Islet precursor cell (in vitro differentiated cells): ENCODE measurements around the gene SPATA6.
"Not testable (repeated sequence)": the region's sequence is repeated elsewhere in the genome, so short reads cannot be mapped to it uniquely, and the experiment has no call there.

Experiments
- DNase-seq: peaks from one replicate; pipeline ENCODE4 v3.0.0-alpha.2; 2018

SPATA6 gene

DNA sequence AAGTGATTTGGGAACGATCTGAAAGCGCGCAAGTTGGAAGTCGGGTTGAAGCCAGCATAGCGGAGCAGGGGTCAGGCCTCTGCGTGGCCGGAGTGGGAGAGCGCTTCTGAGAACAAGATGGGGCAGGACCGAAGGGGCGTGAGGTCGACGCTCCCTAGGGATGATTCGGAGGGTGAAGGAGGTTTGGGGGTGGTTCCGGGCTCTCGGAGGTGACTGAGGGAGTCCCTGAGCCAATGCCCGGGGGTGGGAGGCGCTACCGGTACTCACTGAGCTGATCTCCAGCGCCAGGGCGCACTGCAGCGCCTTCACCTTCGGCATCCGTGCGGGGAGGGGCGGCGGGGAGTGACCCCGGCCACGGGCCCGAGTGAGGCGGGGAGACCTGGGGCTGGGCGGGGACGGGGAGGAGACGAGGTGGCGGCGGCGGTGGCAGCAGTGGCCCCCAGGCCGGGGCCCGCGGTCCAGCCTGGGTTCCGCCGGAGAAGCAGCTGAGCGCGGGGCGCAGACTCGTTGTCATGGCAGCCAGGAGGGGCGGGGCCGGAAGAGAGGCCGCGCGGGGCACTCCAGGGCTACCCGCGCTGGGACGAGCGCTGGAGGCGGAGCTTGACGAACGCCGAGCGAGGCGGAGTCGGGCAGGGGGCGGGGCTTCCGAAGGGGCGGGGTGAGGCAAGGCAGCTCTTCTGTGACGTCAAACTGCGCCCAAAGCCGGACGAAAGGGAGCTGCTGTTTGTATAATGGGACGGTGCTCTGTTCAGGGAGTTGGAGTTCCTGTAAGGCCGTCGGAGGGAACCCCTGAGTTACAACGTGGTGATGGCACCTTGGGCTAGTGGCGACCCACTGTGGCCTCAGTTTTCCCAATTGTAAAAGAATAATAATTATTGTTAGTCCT lies at the start of gene SPATA6:
SPATA6 (minus strand) TSS at position 514 of the 886 bp plus-strand sequence; CDS start at position 318, 196 bp downstream.
- peak; percentile 98 for DNase-seq

DNA sequence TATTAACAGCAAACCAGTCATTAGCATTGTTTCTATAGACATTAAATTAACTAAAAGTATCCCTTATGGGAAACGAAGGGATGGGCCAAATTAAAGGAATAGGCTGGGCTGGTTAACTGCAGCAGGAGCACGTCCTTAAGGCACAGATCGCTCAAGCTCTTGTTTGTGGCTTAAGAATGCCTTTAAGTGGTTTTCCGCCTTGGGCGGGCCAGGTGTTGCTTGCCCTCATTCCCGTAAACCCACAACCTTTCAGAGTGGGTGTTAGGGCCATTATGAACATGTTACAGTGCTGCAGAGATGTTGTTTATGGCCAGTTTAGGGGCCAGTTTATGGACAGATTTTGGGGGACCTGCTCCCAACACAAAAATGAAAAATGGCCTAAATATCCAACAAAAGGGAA lies 47.9 kb upstream of the SPATA6 start:
- DNase-seq = not testable (repeated sequence)

DNA sequence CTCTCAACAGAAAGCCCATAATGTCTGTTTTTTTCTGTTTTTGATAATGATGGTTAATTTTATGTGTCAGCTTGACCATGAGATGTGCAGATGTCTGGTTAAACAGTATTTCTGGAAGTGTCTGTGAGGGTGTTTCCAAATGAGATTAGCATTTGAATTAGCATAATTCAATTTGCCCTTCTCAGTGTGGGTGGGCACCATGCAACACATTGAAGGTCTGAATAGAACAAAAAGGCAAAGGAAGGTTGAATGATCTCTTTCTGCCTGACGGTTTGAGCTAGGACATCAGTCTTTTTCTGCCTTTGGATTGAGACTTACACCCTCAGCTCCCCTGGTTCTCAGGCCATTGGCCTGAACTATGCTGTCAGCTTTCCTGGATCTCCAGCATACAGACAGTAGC lies 34.9 kb upstream of the SPATA6 start:
- DNase-seq = no peak

DNA sequence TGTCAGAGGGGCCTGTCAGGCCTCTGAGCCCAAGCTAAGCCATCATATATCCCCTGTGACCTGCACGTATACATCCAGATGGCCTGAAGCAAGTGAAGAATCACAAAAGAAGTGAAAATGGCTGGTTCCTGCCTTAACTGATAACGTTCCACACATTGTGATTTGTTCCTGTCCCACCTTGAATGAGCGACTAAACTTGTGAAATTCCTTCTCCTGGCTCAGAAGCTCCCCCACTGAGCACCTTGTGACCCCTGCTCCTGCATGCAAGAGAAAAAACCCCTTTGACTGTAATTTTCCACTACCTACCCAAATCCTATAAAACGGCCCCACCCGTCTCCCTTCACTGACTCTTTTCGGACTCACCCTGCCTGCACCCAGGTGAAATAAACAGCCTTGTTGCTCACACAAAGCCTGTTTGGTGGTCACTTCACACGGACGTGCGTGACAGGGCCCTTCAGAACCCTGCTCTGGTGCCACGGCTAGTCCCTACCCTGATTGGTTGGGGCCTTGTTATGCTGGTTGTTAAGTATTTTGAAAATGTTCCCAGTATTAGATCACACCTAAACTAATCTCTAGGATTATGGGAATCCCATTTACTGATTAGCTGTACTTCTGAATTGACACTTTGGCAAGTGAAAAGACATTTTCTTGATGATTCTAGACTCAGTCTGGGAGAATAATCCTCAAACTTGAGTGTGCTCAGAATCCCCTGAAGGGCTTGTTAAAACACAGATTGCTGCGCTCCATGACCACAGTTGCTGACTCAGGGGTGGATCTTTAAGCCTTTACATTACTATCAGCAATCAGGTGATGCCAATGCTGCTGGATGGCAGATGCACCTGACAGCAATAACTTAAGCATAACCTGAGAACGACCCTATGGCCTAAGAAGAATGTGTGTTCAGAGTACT lies 28.8 kb upstream of the SPATA6 start:
- DNase-seq = no peak

DNA sequence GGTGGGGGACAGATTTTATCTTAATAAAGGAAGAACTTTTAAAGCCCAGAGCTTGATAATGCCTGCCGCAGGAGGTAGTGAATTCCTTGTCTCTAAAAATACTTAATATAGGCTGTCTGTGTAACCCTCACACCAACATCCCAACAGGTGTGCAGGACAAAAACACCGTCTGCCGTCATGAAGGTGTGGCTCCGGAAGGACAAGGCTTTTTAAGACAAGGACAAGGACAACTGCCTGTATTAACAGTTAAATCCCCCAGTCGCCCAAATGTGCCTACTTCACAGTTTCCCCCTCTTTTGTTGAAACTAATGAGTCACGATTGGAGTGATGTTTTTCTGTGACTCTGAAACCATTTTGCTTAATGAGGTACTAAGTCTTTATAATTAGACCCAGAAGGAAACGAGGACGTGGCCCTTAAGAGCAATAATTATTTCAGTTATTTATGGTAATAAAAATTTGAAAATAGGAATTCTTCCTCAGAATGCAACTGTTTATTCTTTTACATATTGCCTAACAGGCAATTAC lies 27.3 kb upstream of the SPATA6 start:
- no peak for DNase-seq

DNA sequence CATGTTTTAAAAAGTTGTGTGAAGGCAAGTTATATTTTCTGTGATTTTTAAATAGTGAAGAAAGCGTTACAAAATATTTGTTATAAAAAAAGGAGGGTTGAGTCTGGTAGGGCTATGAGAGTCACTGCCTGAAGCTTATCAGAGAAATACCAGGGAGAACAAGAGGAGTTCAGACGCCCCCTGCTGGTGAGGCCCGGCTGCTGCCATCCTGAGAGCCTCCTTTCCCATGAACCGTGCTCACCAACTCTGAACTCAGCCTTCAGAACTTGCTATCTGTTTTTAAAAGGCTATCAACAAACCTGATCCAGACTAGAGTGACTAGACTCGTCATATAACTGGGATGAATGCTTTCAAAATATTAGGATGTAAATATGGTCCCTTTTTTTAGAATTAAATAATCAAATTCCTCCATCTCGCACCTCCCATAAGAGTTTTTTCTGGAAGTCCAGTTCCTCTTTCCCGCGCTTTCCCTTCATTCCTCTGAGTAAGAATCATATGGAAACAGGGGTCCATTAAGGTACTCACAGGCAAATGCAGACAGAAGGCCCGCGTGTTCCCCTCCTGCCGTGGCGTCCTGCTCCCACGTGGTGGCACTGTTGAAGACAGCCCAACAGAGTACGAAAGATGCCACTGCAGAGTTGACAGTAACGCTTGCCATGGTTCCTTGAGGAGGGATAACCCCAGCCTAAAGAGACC lies 26.2 kb upstream of the SPATA6 start:
- DNase-seq = peak; percentile 86

DNA sequence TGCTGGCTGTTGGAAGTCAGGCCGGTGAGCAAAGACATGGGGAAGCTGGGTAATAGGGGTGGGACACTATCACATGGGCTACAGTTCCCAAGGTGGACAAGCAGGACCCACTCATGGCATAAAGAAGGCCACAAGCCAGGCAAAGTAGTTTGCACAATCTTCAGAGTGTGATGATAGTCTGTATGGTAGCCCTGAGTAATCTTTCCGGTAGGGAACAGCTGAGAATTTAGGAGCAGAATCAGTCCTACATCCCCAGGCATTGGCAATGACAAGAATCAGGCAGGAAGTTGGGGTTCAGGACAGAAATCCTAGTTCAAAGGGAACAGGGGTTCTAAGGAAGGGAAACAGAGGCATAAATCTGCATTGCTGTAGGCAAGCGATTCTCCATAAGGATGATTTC lies 23.9 kb upstream of the SPATA6 start:
- no peak for DNase-seq

DNA sequence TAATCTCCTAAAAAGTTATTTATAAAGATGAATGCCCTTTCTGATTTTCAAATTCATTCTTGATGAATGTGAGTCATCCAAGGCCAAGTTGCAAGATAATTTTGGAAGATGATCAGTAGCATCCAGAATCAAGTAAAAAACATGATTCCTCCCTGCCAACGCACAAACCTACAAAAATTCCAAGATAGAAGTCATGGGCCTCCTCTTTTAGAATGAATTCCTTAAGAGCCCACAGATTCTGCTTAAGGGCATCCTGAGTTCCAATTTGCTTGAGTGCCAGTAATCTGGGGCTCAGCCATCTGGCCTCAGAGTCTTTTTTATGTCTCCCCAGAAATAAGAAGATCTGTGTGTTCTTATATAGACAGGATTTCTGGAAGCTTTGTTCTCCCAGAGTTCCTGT lies 23.2 kb upstream of the SPATA6 start:
- DNase-seq = no peak

DNA sequence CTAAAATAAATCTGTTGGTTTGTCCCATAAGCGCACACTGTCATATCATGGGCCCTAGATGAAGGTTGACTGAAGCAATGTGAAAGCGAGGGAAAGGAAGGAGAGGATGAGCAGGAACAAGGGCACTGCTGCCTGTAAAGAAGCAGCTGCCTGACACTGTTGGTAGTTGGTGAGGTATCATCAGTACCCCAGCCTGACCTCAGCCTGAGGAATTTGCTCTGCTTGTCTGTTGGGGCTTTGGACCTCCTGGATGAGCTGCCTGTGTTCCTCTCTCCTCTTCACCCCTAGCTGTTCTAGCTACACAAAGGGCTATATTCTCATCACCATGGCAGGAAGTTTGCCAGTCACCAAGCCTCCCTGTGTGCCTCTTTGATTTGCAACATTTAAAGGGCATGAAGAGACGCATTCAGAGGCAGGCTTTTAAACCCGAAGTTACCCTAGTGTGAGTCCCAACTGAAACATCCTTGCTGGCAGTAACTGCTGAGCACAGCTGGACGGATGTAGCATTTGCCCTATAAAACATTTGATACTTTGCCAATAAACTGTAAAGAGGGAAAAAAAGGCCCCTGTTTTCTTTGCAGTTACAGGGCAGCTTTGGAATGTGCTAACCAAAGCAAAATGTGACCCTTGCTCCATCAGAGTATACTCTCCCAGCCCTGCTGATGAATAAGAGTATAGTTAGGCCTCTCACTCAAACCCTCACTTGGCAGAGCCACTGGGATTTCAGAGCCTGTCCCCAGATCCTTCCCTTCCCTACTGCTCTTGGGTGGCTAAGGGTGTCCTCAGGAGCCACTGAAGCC lies 22.2 kb upstream of the SPATA6 start:
- DNase-seq = no peak

DNA sequence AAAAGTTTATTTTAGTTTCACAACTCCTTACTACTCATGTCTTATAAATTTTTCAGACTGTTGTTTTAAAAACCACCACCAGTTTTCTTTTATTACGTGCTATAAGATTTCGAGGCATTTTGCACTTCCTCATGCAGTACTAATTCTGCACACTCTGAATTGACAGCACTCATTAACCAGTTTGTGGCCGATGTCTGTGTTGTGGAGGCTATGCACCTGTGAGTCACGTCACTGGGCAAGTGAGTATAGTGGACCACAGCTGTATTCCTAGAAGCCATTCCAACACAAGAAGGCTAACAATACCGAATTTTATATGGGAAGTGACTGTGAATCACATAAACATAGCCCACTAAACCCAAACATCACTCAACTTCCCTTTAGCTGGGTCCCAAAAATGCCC lies 21.0 kb upstream of the SPATA6 start:
- no peak for DNase-seq

DNA sequence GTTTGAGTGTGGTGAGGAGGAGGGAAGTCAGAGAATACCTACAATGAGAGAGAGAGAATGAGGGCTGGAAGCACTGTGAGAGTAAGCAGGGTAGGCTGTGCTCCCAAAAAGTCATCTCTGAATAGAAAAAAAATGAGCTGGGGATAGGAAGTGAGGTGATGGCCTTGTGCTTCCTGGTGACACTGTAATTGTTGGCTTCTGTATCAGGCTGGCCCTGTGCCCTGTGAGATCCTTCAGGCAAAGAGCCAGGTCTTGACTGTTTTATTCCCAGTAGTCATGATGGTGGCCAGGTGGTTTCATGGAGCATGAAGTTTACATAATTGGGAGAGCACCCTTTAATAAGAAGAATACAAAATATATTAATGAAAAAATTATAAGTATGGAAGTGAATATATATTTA lies 20.4 kb upstream of the SPATA6 start:
- no peak for DNase-seq

DNA sequence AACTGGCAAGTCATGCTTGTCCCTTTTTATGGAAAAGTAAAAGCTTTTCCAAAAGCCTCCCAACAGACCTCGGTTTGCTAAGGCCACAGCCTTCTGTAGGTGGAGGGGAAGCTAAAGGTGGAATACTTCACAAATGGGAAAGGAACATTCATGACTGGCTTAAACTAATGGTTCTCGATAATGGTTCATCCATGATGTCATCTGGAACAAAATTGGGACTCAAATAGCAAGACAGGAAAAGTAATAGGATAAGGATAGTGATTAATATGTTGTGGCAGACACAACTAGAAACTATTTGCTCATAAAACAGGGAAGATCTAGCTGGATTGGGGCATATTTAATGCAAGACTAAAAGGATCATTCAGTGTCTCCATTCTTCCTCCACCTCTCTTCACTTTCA lies 16.7 kb upstream of the SPATA6 start:
- no peak for DNase-seq

DNA sequence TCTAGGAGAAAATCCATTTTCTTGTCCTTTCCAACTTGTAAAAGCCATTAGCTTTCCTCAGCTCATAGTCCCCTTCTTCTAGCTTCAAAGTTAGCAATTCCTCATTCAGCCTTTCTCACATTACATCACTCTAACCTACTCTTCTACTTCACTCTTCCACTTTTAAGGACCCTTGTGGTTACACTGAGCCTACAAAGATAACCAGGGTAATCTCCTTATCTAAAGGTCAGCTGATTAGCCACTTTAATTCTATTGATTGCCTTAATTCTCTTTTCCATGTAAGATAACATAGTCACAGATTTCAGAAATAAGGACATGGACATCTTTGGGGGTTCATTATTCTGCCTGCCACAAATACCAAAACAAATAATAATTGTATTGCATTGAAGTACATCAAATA lies 8.5 kb upstream of the SPATA6 start:
- no peak for DNase-seq

DNA sequence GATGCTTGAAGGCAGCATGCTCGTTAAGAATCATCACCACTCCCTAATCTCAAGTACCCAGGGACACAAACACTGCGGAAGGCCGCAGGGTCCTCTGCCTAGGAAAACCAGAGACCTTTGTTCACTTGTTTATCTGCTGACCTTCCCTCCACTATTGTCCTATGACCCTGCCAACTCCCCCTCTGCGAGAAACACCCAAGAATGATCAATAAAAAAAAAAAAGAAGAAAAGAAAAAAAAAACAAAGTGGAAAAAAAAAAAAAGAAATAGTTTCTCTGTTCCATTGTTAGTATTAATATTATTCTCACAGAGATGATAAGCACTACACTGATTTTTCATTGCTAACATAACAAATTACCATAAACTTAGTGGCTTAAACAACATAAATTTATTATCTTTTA lies 8.0 kb upstream of the SPATA6 start:
- DNase-seq = not testable (repeated sequence)

DNA sequence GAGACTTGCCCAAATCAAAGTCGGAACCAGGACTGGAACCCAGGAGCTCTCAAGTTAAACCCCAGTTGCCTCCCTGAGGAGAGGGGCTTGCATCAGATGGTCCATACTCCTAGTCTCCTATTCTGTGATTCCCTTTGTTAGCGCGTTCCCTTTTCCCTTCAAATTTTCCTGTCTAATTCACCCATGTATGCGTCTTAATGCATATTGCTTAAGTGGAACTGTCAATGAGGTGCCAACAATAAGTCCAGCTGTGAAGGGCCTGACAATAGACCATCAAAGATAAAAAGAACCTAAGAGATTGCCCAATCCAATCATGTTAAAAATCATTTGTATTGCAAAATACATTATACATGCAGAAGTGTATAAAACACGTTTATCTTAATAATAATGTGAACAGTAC lies 634 bp upstream of the SPATA6 start:
- DNase-seq = no peak

DNA sequence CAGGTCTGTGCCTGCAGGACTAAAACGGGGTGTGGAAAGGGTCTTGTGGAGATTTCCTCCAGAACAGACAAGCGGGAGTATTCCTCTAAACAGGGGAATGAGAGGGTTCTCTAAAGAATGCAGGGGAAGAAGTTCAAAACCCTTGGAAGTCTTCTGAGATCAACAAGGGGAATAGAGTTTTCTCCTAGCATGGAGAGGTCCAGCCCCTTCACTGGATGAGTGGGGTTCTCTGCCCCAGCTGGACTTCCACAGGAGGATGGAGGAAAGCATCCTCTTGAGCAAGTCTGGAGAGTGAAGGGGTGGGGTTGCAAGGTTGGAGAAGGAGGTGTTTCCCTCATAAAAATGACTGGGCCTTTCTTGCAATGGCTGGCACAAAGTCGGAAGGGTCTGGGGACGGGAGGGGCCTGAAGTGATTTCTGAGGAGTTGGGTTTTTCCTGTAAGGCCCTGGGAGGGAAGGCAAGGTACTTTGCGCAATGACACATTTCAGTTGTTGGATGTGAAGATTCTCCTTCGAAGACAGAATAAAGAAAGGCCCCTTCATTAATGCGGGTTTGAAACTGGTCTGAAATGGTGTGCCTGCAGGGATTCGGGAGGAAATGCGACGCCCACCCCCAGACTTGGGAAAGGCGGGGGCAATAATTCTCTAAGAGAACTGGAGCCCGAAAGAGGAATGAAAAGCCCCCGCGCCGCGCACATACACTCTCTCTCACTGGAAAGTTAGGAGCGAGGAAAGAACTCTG lies 884 bp downstream of the SPATA6 start:
- DNase-seq = peak; percentile 53

DNA sequence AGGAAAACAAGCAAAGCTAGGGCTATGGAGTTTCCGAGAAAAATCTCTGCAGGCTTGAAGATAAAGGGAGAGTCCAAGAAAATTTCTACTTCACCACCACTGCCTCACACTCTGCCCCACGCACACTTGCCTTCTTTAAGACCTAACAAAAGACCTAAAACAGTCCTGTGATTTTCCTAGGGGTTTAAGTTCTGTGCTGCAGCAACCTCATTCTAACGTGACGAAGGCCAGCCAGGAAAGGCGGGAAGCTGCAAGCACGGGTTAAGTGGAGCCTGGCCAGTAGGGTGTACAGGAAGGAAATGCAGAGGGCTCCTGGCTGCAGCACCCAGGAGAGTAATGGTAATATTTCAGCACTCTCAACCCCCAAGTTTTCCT lies 1.5 kb downstream of the SPATA6 start:
- DNase-seq = no peak

DNA sequence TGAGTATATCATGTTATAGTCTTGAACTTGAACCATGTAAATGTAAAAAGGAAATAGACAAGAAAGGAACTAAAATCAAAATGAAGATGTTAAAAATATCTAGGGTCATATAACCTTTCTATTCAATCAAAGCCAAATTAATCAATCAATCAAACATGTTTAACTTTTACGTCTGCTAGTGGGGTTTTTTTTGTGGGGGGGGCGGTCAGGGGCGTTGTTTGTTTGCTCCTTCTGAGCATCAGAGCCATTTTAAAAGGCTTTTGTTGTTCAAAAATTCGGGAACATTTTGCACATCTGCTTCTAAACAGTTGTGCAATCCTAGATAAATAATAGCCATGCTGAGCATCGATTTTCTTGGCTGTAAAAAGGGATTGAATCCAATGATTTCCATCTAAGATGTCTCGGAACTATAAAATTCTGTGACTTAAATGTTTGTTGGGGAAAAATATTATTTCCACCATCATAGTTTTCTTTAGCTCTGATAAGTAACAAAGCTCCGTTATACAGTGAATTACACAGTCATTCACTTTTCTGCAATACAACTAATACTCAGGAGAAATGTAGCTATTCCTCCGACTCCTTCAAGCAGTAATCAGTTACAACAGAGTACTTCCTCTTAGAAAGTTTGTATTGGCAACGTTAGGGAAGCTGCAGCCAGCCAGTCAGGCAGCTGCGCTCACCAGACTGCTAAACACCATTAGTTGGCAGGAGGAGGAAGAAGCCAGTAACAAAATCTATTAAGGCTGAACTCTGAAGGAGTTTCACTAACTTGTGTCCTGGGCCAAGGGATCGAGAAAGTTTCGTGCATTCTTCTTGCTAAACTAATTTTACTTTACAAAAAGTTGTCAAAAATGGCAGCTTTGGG lies 2.2 kb downstream of the SPATA6 start:
- DNase-seq = no peak

DNA sequence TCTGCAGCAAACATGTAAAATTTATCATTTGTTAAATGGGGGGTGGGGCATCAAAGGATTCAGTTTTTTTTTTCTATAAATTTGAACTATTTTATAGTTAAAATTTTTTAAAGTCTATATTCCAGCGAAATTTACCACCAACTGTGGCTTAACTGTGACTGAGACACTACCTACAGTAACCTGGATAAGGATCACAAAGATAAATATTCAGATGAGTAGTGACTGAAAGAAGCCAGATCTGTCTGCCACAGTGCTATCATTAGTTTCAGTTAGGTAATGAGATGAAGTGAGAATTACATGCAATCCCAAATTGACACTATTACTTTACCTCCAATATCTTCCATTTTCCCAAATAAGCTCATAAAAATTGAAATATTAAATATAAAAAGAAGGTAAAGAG lies 5.4 kb downstream of the SPATA6 start:
- DNase-seq = no peak

DNA sequence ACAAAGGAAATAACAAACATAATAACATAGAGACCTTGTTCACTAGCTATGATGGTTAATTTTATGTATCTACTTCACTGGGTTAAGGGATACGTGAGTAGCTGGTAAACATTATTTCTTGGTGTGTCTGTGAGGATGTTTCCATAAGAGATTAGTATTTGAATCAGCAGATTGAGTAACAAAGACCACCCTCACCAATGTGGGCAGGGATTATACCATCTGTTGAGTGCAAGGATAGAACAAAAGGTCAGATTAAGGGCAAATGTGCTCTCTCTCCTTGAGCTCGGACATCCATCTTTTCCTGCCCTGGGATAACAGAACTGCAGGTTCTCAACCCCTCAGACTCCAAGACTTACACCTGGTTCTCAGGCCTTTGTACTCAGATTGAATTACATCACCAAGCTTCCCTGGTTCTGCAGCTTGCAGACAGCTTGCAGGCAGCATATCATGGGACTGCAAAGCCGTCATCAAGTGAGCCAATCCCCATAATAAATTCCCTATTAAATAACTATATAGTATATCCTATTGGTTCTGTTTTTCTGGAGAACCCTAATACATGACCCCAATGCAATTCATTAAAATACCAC lies 9.2 kb downstream of the SPATA6 start:
- no peak for DNase-seq
